Neural cell (in vitro differentiated cells): ENCODE results near the gene ZNF22. TPM values are rescaled to one million over a fixed set of nuclear protein-coding genes. Genes with fewer than 3 reads are reported as not detected.

Source experiments
- H2AFZ ChIP-seq: fragments of 200-600, 300-800 bp; sonication (generic), shearing (Covaris generic); 2 replicates; pipeline ENCODE4 v1.6.0; 2014; ENCODE audit warnings: low read depth, mild to moderate bottlenecking, antibody characterized with exemption, low read length, moderate library complexity
- H3F3A ChIP-seq: fragments of 200-600 bp; shearing (Covaris generic); 2 replicates; pipeline ENCODE4 v1.6.1; 2016; ENCODE audit warnings: mild to moderate bottlenecking, moderate library complexity, mixed read lengths, antibody characterized with exemption, low read length; ENCODE audit not compliant: insufficient read depth, poor library complexity, severe bottlenecking
- H3K27ac ChIP-seq: fragments of 200-600, 300-800 bp; sonication (generic), shearing (Covaris generic); 2 replicates; pipeline ENCODE4 v1.5.1; 2014; ENCODE audit warnings: mild to moderate bottlenecking, low read length, moderate library complexity
- H3K27me3 ChIP-seq: fragments of 300-800, 200-600 bp; sonication (generic), shearing (Covaris generic); 2 replicates; pipeline ENCODE4 v1.6.0; 2014; ENCODE audit warnings: mild to moderate bottlenecking, low read depth, low read length, moderate library complexity; ENCODE audit not compliant: insufficient read depth
- H3K36me3 ChIP-seq: fragments of 300-800, 200-600 bp; sonication (generic), shearing (Covaris generic); 2 replicates; pipeline ENCODE4 v1.5.1; 2014; ENCODE audit warnings: mild to moderate bottlenecking, antibody characterized with exemption, low read length, moderate library complexity; ENCODE audit not compliant: insufficient read depth
- H3K4me2 ChIP-seq: fragments of 300-800, 200-600 bp; sonication (generic), shearing (Covaris generic); 2 replicates; pipeline ENCODE4 v1.6.0; 2014; ENCODE audit warnings: mild to moderate bottlenecking, low read length
- H3K4me3 ChIP-seq: fragments of 300-800, 200-600 bp; sonication (generic), shearing (Covaris generic); 2 replicates; pipeline ENCODE4 v1.5.1; 2014; ENCODE audit warnings: mild to moderate bottlenecking, low read length, moderate library complexity
- H3K79me2 ChIP-seq: fragments of 200-600 bp; shearing (Covaris generic); replicated peaks from 2 replicates; pipeline ENCODE4 v1.6.0; 2014; ENCODE audit warnings: mild to moderate bottlenecking, low read length, moderate library complexity; ENCODE audit not compliant: insufficient read depth
- H3K9ac ChIP-seq: fragments of 300-800, 200-600 bp; sonication (generic), shearing (Covaris generic); 2 replicates; pipeline ENCODE4 v1.6.1; 2016; ENCODE audit warnings: mild to moderate bottlenecking, low read length, mixed read lengths
- H3K9me2 ChIP-seq: fragments of 200-600 bp; shearing (Covaris generic); 2 replicates; pipeline ENCODE4 v1.6.1; 2016; ENCODE audit warnings: mild to moderate bottlenecking, low read length, mixed read lengths; ENCODE audit not compliant: insufficient read depth
- H3K9me3 ChIP-seq: fragments of 200-600, 300-800 bp; sonication (generic), shearing (Covaris generic); 2 replicates; pipeline ENCODE4 v1.6.1; 2016; ENCODE audit warnings: mild to moderate bottlenecking, mixed run types, low read length, moderate library complexity, mixed read lengths
- H4K20me1 ChIP-seq: fragments of 200-600 bp; shearing (Covaris generic); 2 replicates; pipeline ENCODE4 v1.6.1; 2016; ENCODE audit warnings: mild to moderate bottlenecking, mixed run types; ENCODE audit not compliant: insufficient read depth
- EP300 ChIP-seq: fragments of 450-650 bp; conservative IDR thresholded peaks from 2 replicates; pipeline ENCODE4 v1.6.1; 2014; ENCODE audit warnings: antibody characterized with exemption, mild to moderate bottlenecking, moderate library complexity; ENCODE audit not compliant: poor library complexity, severe bottlenecking
- EZH2 ChIP-seq: fragments of 200-600, 300-800 bp; shearing (Covaris generic), sonication (generic); IDR thresholded peaks from 2 replicates; pipeline ENCODE4 v1.6.1; 2014; ENCODE audit warnings: antibody characterized with exemption, low read length, borderline replicate concordance, mild to moderate bottlenecking; ENCODE audit not compliant: insufficient read depth, poor library complexity, severe bottlenecking
- MXI1 ChIP-seq: fragments of 450-650 bp; conservative IDR thresholded peaks from 2 replicates; pipeline ENCODE4 v1.6.1; 2014; ENCODE audit warnings: antibody characterized with exemption, mild to moderate bottlenecking; ENCODE audit not compliant: poor library complexity, severe bottlenecking
- POLR2AphosphoS5 ChIP-seq: IDR thresholded peaks from 2 replicates; pipeline ENCODE4 v1.6.1; 2012
- RAD21 ChIP-seq: fragments of 450-650 bp; conservative IDR thresholded peaks from 2 replicates; pipeline ENCODE4 v1.6.1; 2014; ENCODE audit warnings: antibody characterized with exemption, mild to moderate bottlenecking, moderate library complexity
- SMC3 ChIP-seq: fragments of 450-650 bp; conservative IDR thresholded peaks from 2 replicates; pipeline ENCODE4 v1.6.1; 2014; ENCODE audit warnings: antibody characterized with exemption, mild to moderate bottlenecking, moderate library complexity; ENCODE audit not compliant: poor library complexity
- TAF1 ChIP-seq: IDR thresholded peaks from 2 replicates; pipeline ENCODE4 v1.6.1; 2012; ENCODE audit warnings: low read depth
- polyA plus RNA-seq: library from polyadenylated mRNA; depleted of rRNA; stranded (reverse); fragments of >200 nt; gene quantifications from 2 replicates; pipeline ENCODE4 v1.2.3, GENCODE V29; 2014
- TF ChIP-seq, protein P1 (sequence below): IDR thresholded peaks from 2 replicates; pipeline ENCODE4 v1.6.1; 2012; ENCODE audit warnings: borderline replicate concordance
- TF ChIP-seq, protein P2 (sequence below): fragments of 450-650 bp; IDR thresholded peaks from 2 replicates; pipeline ENCODE4 v1.5.1; 2014; ENCODE audit warnings: antibody characterized with exemption, mild to moderate bottlenecking, moderate library complexity; ENCODE audit not compliant: poor library complexity, severe bottlenecking

ZNF22 gene
- polyA plus RNA-seq, 1 donor from 2014 or later = 32.9 TPM

DNA sequence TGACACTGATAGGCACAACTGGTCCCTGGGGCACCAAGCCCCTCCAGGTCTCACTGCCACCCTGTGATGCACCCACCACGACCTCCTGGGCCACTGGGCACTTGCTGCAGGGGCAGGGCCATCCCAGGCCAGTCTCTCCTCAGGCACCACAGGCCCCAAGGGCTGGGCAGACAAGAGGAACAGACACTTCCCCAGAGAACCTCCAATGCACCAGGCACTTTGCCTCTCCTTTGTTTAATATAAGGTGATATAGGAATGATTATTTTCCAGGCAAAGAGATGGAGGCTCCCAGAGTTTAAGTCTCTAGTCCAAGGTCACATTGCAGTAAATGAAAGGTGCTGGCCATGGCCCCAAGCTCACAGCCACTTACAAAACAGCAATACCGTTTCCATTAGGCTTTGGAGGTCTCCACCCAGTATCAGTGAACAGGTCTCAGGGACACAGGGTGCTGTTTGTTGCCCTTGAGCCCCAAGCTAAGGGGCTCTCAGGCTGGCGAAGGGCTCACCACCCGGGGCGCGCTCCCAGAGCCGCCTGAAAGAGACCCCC, 26.6 kb upstream of the ZNF22 start:
- no peaks in the 10 kb centered on the region for H3K79me2 ChIP-seq
- no peak overlapping the region for H3K4me2 ChIP-seq
- no peaks in the 10 kb centered on the region for H3F3A ChIP-seq
- H2AFZ ChIP-seq = no peak overlapping the region
- no peak overlapping the region for H3K9ac ChIP-seq
- H3K27me3 ChIP-seq = no peaks in the 10 kb centered on the region
- TF ChIP-seq, protein P1, sequence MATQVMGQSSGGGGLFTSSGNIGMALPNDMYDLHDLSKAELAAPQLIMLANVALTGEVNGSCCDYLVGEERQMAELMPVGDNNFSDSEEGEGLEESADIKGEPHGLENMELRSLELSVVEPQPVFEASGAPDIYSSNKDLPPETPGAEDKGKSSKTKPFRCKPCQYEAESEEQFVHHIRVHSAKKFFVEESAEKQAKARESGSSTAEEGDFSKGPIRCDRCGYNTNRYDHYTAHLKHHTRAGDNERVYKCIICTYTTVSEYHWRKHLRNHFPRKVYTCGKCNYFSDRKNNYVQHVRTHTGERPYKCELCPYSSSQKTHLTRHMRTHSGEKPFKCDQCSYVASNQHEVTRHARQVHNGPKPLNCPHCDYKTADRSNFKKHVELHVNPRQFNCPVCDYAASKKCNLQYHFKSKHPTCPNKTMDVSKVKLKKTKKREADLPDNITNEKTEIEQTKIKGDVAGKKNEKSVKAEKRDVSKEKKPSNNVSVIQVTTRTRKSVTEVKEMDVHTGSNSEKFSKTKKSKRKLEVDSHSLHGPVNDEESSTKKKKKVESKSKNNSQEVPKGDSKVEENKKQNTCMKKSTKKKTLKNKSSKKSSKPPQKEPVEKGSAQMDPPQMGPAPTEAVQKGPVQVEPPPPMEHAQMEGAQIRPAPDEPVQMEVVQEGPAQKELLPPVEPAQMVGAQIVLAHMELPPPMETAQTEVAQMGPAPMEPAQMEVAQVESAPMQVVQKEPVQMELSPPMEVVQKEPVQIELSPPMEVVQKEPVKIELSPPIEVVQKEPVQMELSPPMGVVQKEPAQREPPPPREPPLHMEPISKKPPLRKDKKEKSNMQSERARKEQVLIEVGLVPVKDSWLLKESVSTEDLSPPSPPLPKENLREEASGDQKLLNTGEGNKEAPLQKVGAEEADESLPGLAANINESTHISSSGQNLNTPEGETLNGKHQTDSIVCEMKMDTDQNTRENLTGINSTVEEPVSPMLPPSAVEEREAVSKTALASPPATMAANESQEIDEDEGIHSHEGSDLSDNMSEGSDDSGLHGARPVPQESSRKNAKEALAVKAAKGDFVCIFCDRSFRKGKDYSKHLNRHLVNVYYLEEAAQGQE = no peak
- TF ChIP-seq MXI1 (no peak), SMC3 (no peak), RAD21 (no peak), TAF1 (no peak), POLR2AphosphoS5 (no peak), EP300 (no peak), EZH2 (no peak)
- TF ChIP-seq, protein P2, sequence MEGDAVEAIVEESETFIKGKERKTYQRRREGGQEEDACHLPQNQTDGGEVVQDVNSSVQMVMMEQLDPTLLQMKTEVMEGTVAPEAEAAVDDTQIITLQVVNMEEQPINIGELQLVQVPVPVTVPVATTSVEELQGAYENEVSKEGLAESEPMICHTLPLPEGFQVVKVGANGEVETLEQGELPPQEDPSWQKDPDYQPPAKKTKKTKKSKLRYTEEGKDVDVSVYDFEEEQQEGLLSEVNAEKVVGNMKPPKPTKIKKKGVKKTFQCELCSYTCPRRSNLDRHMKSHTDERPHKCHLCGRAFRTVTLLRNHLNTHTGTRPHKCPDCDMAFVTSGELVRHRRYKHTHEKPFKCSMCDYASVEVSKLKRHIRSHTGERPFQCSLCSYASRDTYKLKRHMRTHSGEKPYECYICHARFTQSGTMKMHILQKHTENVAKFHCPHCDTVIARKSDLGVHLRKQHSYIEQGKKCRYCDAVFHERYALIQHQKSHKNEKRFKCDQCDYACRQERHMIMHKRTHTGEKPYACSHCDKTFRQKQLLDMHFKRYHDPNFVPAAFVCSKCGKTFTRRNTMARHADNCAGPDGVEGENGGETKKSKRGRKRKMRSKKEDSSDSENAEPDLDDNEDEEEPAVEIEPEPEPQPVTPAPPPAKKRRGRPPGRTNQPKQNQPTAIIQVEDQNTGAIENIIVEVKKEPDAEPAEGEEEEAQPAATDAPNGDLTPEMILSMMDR = no peak
- peak overlapping the region; percentile 19 for H3K4me3 ChIP-seq
- no peaks in the 10 kb centered on the region for H3K9me2 ChIP-seq
- H3K9me3 ChIP-seq = no peaks in the 10 kb centered on the region
- no peaks in the 10 kb centered on the region for H4K20me1 ChIP-seq
- H3K36me3 ChIP-seq = no peaks in the 10 kb centered on the region
- H3K27ac ChIP-seq = no peak overlapping the region

DNA sequence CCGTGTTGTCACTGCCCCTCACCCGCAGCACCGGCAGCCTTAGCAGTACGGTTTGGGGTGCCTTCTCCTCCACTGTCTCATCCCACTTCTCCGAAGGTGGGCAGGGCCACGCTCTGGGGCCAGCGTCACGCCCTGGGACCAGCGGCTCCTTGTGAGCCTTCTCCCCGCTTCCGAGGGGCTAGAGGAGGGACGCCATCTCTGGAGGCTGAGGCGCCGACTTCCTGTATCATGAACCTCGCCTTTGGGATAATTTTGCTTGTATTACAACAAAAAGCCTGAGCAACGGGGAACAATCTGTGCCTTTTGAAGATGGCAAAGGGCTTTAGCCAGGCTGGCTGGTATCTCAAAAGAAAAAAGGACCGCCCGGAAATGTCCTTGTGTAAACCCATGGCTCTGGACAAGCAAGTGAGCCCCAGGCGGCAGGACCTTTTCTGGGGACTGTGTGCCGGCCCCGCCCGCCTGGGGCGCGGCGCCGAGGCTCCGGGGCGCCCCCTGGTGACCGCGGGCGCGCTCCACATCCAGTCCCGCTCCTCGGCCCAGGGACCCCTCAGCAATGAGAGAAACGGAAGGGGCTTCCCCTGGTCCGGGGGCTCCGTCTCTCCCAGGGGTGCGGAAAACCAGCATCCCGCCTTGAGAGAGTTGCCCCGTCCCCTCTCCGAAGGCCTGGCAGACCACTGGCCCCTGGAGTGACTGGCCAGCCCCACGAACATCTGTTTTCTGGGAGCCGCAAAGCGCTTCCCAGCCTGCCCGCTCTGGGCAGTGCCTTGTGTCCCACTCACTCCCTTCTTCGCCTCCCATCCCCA, 25.9 kb upstream of the ZNF22 start:
- no peak overlapping the region for H3K27ac ChIP-seq
- TF ChIP-seq RAD21 = peak; percentile 48
- peak; percentile 65 for TF ChIP-seq SMC3
- TF ChIP-seq, protein P2 = peak; percentile 70
- no peak for TF ChIP-seq EP300
- TF ChIP-seq, protein P1 = no peak

More for the DNA sequence above, 25.9 kb upstream of the ZNF22 start:
- H3K9me3 ChIP-seq = no peaks in the 10 kb centered on the region
- H3K4me3 ChIP-seq = peak overlapping the region; percentile 19
- H4K20me1 ChIP-seq = no peaks in the 10 kb centered on the region
- no peak overlapping the region for H2AFZ ChIP-seq
- no peaks in the 10 kb centered on the region for H3K9me2 ChIP-seq
- no peak overlapping the region for H3K9ac ChIP-seq
- H3K36me3 ChIP-seq = no peaks in the 10 kb centered on the region
- no peaks in the 10 kb centered on the region for H3K27me3 ChIP-seq
- H3K4me2 ChIP-seq = no peak overlapping the region
- H3F3A ChIP-seq = no peaks in the 10 kb centered on the region
- H3K79me2 ChIP-seq = no peaks in the 10 kb centered on the region
